CD4-positive, alpha-beta T cell treated with Interleukin-4 for 4 hours (primary cell): Measurements from ENCODE around the gene ASB18.

Source experiments
- DNase-seq: peaks from one replicate; pipeline ENCODE4 v3.0.0-alpha.2; 2020

The ASB18 gene

DNA sequence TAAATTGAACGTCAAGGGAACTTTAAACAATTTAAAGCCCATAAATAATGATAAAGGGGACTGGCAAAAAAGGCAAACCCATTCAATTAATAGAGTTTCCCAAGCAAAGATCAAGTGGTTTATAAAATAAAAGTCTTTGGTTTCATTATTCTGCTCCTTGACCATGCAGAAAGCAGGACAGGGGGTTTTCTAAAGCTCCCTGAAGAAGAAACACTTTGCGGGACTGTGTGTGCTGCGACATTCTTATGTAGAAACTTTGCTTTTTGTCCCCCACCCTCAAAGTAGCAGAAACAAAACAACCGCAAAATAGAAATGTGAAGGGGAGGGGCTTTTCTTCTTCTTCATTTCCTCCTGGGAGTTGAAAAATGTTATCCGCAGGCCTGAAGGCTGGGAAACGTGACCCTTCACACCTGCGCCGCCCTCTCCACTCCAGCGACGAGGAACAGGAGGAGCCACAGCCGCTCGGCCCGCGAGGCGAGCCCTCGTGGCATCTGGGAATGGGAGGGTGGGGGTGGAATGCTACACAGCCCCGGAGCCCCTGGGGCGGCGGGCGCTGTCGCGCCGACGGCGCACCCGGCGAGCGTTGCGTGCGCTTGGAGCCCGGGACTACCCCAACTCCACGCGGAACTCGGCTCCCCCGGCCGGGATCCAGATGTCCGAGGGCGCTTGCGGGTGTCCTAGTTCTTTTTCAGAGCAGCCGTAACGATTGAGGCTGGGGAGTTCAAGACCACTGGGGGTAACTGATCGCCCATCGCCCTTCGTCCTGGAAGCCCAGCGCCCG, 91.8 kb downstream of the ASB18 start:
- DNase-seq: no peak

GRCh38 chr2:236171680-236172254, 92.4 kb downstream of the ASB18 start:
- no peak for DNase-seq

DNA sequence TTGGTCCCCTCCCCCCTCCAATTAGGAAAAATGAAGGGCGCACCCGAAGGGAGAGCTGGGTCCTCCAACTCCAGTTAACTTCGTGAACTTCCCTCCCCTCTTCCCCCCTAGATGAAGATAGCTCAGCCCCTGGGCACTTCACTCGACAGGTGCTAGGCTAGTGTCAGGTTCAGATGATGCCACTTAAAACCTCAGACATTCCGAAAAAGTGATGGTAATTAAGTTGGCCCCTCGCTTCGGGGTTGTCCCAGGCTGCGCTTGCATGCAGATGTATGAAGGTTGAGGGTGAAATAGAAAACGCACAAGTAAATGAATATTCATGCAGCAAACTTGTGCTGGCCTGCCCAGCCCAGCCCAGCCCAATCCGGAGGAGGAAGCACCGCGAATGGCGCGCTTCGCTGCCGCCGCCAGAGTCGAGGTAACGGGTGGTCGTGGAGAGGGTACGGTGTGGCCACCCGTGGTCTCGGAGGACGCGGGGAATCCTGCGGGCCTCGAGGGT, 93.0 kb downstream of the ASB18 start:
- no peak for DNase-seq

GRCh38 chr2:236170590-236171165, 93.5 kb downstream of the ASB18 start:
- DNase-seq: no peak

- DNase-seq: no peak
Measured at GRCh38 chr2:236169741-236170589, 94.2 kb downstream of the ASB18 start.

DNA sequence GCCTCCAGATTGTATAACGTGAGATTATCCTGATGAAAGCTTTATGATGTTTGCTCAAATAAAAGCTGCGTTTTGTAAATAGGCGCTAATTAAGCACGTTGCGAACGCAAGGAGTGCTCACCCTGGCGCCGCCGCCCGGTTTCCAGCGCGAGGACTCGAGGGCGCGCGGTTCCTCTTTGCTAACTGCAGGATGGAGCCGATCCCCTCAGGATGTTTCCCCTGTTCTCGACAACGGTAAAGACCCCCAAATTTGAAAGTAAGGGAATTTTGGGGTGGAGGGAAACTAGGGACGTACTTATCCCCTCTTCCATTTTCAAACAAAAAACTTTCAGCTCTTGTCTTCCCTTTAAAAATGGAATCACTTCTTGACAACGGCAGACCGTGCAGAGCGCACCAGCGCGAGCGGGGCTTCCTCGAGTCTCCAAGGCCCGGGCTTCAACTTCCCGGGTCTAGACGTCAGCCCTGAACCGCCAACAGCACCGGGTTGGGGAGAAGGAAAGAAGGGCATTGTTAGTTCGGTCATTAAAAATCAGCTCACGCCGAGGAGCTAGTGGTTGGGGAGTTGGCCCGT, 95.0 kb downstream of the ASB18 start:
- no peak for DNase-seq

DNA sequence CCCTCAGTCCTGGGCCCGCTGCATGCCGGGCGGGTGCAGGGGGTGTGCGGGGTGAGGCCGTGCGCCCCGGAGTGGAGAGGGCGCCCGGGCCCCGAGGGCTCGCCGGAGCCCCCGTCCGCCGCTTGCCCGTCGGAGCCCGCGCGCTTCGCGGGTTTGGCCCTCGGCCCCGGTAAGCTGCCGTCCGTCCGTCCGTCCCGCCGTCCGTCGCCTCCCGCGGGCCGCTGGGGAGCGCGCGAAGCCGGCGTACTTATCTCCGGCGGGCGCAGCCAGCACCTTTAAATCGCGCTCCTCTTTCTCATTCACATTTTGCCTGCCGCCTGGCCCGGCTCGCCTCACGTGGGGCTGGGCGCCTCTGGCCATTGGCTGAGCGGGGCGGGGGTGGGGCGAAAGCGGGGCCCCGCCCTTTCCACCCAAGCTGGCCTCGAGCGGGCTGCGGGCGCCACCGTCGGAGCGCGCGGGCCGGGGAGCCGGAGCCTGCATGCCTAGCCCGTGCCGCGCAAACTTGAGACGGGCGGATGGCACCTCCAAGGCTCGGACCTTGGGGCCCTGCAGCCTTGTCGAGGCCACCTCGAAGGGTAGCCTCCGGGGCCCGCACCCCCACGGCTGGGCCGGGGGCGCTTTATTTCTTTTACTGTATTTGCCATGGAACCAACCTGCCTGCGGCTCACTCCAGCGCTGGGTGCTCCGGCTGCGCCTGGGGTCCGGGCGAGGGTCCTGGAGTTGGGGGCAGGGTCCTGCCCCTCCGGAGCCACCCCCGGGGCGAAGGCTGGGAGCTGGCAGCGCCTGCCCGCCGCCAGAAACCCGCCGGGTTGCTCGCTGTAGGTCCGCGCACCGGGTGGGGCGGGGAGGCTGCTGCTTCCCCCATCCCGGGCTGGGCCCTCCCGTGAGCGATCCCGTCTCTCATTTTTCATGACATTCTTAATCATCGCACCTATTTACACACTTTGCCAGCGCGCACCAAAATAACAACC, 95.8 kb downstream of the ASB18 start, which contains the start of gene GBX2:
Gene GBX2, minus strand, starts transcription at position 277 of the 971 bp plus-strand sequence. CDS start 415 bp downstream, outside the sequence.
- no peak for DNase-seq

DNA sequence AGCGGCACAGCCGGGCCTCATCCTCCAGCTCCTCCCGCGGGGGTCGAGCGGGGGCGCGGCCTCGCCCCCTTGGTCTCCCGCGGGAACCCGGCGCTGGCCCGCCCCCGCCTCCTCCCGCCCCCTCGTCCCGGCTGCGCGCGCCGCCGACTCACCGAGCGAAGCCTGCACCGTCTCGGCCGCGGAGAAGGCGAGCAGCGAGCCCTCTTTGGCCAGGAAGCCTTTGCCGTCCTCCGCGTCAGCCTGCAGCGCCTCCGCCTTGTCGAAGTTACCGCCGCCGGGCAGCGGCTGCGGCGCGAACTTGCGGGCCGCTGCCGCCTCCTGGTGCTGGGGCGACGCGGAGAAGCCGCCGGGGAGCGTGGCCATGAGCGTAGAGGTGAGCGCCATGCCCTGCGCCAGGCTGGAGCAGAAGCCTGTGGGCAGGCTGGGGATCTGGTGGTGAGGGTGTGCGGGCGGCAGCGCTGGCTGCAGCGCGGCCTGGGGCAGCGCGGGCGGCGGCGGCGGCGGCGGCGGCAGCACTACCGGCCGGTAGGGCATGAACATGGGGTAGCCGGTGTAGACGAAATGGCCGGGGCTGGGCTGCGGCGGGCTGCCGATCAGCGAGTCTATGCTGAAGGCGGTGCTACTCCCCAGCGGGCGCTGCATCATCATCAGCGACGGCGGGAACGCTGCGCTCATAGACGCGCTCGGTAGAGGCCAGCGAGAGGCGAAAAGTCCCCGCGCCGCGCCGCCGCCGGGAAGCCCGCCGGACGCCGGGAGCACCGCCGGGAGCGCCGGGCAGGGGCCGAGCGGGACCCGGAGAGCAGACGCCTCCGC, 96.7 kb downstream of the ASB18 start:
- no peak for DNase-seq

DNA sequence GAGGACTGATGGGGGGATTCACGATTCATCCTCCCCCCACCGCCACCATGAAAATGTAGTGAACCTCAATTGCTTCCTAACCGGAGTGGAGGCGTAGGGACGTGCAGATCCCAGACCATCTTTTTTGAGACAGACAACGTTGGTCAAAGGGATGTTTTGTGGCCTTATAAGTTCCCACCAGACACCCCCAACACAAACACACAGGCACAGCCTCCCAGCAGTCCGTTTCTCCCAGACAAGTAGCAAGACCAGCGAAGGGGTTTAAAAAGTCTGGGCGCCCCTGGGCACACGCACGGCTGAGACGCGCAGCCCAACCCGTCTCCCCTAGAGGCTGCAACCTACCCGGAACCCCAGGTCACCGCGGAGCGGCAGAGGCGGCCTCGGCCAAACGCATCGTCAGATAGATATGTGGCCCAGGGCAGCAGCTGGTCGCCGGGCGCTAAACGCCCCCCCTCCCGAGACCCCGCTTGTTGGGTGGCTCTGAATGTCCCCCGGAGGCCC, 97.4 kb downstream of the ASB18 start:
- no peak for DNase-seq

DNA sequence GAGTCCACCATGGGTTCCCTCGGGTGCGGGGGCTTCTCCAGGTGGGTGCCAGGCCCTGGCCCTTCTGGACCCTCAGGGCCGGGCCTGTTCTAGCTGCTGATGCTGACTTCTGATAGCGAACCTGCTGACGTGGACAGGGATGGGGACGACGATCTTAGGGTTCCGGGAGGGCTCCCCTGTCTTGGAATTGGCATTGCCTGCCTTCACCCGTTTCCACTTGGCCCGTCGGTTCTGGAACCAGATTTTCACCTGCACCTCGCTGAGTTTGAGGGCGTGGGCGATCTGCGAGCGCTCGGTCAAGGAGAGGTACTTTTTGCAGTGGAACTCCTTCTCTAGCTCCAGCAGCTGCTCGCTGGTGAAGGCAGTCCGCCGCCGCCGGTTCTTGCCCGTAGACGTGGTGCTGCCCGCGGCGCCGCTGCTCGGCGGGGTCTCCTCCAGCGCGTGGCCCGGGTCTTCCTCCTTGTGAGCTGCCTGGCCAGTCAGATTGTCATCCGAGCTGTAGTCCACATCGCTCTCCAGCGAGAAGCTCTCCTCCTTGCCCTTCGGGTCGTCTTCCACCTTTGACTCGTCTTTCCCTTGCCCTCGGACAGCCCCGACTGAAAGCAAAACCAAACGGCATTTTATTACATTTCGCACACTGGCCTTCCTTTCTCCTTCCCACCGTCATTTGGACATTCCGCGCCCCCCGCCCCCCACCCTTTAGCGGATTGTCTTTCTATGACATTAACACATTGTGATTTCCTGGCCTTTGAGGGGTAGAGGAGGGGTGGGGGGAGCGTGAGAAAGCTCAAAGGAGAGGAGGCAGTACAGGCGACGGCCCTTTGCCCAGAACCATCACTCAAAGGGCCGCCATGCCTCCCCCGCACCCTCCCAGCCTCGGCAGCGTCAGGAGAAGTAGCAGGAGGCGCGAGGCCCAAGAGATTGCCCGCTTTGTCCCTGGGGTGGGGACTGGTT, 98.1 kb downstream of the ASB18 start:
- no peak for DNase-seq

- no peak for DNase-seq
Measured at GRCh38 chr2:236164925-236165841, 99.0 kb downstream of the ASB18 start.

DNA sequence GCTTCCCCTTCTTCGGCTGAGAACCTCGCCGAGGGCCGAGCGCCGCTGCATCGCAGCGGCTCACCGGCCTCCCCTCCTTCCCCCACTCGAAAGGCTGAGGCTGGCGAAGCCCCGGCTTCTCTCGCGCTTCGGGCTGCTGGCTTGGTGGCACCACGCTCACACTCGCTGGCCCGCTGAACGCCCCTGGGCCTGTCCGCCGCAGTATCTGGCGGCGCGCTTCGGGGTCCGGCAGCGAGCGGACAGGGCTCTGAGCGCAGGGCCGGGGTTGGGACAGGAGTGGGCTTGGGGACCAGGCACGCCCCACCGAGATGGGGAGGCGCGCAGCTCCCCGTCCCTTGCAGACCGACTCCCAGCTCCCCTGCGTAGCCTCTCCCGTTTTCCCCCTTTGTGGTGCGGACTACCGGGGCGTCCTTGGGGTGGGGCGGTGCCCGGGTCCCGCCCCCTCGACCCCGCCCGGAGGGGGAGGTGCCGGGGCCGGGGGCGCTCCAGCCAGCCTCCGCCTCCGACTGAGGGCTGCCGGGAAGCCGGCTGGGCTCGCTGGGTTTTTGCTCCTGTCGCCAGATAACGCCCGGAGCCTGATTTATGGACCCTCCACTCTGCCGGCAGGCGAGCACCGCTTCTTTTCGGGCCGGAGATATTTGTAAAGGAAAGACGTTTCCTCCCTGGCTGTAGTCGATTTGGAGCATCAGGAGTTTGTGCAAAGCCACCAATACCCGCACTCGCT, 99.8 kb downstream of the ASB18 start:
- DNase-seq: no peak

GRCh38 chr2:236163471-236164200, 100.6 kb downstream of the ASB18 start:
- no peak for DNase-seq

- DNase-seq: no peak
Measured at GRCh38 chr2:236162882-236163470, 101.2 kb downstream of the ASB18 start.

DNA sequence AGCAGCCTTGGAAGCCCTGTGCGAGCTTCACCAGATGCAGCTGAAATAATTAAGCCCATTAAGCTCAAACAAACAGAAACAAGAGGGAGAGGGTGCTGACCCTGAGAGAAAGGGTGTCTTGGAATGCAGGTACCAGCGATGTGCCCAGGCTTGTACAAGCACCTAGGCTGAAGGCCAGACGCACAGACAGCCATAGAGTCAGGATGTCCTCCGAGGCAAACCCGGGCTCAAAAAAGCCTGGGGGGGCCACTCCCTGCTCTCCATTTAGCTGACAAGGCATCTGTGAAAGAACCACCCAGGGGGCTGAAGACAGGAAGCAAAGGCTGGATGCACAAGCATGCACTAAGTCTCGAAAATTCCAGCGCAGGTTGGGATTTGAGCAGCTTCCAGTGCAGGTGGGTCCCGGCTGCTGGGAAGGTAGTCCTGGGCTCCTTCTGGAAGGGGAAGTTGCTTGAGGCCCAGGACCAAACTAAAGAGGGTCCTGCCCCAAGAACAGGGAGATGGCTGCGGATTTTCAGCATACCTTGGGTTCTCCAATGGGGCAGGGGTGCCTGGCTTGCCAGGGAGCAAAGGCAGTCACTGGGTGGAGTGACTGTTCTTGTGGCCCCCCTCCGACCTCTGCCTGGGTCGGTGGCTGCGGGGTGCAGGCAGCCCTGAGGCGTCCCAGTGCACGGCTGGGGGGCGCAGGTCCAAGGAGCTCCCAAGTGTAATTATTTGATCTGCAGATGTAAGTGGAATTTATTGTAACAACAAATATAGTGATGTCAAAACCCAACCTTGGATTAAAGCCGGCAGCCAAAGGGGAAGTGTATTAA, 102.0 kb downstream of the ASB18 start:
- no peak for DNase-seq
